ENCODE measurements around the gene LAMTOR2.

DNA sequence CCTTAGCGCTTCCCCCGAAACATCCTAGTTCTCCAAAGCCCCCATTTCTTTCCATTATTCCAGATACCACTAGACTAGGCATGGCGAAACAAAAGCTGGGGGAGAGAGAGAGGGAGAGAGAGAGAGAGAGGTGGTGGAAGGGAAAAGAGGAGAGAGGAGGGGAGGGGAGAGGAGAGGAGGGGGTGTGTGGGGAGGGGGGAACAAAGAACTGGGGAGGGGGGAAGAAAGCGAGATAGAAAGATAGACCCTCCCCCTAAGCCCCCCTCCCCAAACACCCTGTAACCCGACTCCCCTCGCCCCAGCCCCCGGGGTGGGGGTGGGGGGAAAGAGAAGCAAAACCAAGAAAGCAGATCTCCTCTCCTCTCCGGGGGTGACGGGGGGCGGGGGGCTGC, 27.3 kb downstream of the LAMTOR2 start:
- TF ChIP-seq, protein P1, sequence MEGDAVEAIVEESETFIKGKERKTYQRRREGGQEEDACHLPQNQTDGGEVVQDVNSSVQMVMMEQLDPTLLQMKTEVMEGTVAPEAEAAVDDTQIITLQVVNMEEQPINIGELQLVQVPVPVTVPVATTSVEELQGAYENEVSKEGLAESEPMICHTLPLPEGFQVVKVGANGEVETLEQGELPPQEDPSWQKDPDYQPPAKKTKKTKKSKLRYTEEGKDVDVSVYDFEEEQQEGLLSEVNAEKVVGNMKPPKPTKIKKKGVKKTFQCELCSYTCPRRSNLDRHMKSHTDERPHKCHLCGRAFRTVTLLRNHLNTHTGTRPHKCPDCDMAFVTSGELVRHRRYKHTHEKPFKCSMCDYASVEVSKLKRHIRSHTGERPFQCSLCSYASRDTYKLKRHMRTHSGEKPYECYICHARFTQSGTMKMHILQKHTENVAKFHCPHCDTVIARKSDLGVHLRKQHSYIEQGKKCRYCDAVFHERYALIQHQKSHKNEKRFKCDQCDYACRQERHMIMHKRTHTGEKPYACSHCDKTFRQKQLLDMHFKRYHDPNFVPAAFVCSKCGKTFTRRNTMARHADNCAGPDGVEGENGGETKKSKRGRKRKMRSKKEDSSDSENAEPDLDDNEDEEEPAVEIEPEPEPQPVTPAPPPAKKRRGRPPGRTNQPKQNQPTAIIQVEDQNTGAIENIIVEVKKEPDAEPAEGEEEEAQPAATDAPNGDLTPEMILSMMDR (conservative IDR thresholded peaks at IDR 0.05 in 1 of 2, IDR thresholded peaks at IDR 0.05 in 1 of 2; ENCODE audit: low read depth in 1 of 2, low read length in 2 of 2): no peak
- no peak for TF ChIP-seq EZH2 (IDR thresholded peaks at IDR 0.05; ENCODE audit: low read length, missing control alignments)

All from fibroblast of lung (primary cell).